GM18508 (cell line): Measurements from ENCODE around the gene UBL4A.

Source experiments
- ATAC-seq: cut with Tn5 transposase; IDR thresholded peaks from one replicate; pipeline ENCODE4 v1.9.1; 2021; ENCODE audit warnings: moderate number of reproducible peaks; ENCODE audit not compliant: insufficient read depth, unreplicated experiment

UBL4A gene

DNA sequence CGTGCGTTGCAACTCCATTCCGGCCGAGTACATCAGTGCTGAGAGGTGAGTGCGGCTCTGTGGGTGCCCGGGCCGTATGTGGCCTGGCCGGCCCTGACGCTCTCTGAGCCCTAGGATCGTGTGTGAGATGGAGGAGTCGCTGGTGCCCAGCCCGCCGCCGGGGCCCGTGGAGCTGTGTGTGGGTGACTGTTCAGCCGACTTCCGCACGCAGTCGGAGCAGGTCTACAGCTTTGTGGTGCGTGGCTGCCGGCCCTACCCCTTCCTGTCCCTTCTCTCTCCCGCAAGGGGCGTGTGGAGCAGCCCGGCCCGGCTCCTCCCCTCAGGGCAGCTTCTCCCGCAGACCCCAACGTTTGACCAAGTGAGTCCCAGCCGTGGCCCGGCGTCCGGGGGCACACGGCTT lies 20.4 kb downstream of the UBL4A start:
- ATAC-seq = no peak

- no peak for ATAC-seq
Measured at GRCh38 chrX:154465601-154466000, 20.8 kb downstream of the UBL4A start.

DNA sequence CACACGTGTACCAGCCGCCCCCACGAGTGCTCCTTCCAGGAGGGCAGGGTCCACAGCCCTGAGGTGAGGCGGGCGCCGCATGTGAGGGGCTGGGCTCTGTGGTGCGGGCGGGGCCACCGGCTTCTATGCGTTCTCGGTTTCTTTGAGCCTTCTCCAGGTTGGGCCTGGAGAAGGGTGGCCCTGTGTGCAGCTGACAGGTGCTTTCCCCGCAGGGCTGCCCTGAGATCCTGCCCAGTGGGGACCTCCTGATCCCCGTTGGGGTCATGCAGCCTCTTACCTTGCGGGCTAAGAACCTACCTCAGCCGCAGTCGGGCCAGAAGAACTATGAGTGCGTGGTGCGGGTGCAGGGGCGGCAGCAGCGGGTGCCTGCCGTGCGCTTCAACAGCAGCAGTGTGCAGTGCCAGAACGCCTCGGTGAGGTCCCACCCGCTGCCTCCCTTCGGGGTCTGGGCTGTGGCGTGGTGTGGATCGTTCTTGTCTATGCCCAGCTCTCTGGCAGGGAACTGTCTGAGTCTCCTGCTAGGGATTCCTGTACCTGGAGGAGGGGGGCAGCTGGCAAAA lies 21.5 kb downstream of the UBL4A start:
- ATAC-seq = no peak

- ATAC-seq = no peak
Measured at GRCh38 chrX:154463611-154464220, 22.7 kb downstream of the UBL4A start.

- no peak for ATAC-seq
Measured at GRCh38 chrX:154462396-154462795, 24.0 kb downstream of the UBL4A start.

DNA sequence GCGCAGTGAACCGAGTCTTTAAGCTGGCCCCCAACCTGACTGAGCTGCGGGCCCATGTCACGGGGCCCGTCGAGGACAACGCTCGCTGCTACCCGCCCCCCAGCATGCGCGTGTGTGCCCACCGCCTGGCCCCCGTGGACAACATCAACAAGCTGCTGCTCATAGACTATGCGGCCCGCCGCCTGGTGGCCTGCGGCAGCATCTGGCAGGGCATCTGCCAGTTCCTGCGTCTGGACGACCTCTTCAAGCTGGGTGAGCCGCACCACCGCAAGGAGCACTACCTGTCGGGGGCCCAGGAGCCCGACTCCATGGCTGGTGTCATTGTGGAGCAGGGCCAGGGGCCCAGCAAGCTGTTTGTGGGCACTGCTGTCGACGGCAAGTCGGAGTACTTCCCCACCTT lies 26.1 kb downstream of the UBL4A start:
- no peak for ATAC-seq

DNA sequence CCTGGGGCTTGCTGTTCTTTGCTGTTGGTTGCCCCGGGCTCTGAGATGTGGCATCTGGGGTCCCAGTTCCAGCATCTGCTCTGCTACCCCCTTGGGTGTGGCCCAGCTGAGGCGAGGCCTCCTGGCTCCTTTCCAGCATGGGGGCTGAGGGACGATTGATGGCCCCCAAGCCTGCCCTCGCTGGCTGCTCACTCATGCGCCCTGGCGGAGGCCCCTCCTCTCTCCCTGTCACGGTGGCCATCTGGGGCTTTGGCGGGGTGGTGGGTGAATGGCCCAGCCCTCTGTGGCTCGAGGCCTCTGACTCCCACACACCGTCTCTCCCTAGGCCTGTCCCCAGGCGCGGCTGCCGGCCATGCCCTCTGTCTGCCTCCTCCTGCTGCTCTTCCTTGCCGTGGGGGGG lies 26.6 kb downstream of the UBL4A start:
- ATAC-seq = no peak

GRCh38 chrX:154458954-154459778 lies 27.2 kb downstream of the UBL4A start:
- no peak for ATAC-seq

DNA sequence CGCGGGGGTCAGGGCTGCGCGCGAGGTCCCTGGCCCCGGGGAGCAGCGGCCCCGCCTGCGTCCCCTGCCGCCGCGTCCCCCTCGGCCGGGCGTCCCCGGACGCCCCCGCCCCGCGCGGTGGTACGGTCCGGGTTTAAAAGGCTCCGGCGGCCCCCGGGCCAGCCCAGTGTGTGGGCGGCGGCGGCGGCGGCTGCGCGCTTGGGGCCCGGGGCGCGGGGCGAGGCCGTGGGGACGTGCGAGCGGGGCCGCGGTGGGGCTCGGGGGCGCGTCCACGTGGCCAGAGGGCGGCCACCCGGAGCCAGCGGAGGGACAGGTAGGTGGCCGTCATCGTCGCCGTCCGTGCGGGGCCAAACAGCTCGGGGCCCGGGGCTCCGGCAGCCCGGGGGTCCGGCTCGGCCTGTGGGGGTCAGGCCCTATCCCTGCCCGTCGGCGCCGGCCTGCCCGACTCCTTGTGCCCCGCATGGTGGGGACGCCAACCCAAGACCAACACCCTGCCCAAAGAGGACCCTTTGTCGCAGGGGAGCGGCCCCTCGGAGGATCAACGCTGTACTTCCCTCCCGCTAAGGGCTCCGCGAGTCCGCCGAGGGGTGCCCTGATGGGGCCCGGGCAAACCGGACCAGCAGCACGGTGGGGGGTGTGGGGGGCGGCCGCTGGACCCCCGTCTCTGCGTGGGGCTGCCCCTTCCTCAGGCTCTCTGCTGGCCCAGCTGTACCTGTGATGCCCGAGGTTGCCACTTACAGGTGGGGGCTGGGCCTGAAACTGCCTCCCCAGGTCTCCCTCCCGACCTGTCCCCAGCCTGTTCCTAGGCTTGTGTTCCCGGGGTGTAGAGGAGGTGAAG lies 28.1 kb downstream of the UBL4A start, which contains the start of gene PLXNA3:
PLXNA3 (plus strand) TSS at position 166 of the 838 bp plus-strand sequence. CDS start 1,903 bp downstream, outside the sequence.
- ATAC-seq = no peak

DNA sequence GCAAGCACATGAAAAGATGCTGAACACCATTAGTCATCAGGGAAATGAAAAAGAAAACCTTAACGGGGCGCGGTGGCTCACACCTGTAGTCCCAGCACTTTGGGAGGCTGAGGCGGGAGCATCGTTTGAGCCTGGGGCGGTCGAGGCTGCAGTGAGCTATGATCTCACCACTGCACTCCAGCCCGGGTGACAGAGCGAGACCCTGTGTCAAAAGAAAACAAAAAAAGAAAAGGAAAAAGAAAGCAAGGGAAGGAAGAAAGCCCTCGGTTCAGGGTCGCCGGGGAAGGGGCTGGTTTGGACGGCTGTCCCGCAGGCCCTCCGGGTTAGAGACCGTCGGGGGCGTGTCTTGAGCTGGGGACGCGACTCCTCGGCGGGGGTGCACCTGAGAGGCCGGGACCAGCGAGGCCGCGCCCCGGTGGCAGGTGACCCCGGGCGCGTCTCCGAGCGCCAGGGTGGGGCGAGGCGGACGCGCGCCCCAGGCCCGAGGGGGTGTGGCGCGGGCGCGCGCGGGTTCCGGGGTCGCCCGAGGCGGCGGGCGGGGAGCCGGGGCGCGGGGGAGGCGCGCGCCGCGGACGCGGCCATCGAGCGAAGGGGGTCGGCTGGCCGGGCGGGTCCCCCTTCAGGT lies 28.8 kb downstream of the UBL4A start:
- no peak for ATAC-seq

- no peak for ATAC-seq
Measured at GRCh38 chrX:154452823-154453222, 33.6 kb downstream of the UBL4A start.

GRCh38 chrX:154450312-154450711 lies 36.1 kb downstream of the UBL4A start:
- no peak for ATAC-seq

- ATAC-seq = no peak
Measured at GRCh38 chrX:154449618-154450017, 36.8 kb downstream of the UBL4A start.

- ATAC-seq = no peak
Measured at GRCh38 chrX:154448484-154448883, 37.9 kb downstream of the UBL4A start.

- ATAC-seq = no peak
Measured at GRCh38 chrX:154446430-154446829, 40.0 kb downstream of the UBL4A start.

DNA sequence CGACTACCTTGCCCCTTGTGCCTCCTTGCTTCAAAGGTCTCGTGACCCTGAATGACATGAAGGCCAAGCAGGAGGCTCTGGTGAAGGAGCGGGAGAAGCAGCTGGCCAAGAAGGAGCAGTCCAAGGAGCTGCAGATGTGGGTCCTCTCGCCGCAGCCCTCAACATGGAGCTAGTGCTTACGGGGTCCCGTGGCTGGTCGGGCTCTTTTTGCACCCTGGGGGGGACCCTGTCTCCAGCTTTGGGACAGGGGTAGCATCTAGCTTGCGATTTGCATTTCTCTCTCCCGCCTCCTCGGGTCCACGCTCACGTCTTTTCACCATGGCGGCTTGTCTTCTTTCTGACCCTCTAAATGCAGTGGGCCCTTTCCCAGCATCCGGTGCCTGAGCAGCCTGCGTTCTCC lies 40.6 kb downstream of the UBL4A start:
- no peak for ATAC-seq

DNA sequence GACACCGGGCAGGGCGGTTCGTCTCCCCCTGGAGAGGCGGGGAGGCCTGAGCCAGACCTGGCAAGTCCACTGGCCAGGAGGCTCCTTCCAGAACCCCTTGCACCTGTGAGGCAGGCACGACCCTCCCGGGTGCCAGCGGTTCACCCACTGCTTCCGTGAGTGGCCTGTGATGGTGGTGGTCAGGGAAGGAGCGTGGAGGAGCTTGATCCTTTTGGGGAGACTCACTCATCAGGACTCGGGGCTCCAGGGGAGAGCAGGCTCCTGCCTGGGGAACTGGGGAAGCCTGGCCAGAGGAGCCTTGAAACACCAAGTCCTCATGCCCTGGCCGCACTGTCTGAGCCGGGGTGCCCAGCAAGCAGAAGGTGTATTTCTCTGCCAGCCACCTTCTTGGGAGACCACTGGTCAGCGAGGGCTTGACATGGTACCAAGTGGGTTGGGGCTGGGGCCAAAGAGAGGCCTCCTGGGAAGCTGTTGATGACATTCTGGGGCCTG lies 41.6 kb downstream of the UBL4A start:
- no peak for ATAC-seq

DNA sequence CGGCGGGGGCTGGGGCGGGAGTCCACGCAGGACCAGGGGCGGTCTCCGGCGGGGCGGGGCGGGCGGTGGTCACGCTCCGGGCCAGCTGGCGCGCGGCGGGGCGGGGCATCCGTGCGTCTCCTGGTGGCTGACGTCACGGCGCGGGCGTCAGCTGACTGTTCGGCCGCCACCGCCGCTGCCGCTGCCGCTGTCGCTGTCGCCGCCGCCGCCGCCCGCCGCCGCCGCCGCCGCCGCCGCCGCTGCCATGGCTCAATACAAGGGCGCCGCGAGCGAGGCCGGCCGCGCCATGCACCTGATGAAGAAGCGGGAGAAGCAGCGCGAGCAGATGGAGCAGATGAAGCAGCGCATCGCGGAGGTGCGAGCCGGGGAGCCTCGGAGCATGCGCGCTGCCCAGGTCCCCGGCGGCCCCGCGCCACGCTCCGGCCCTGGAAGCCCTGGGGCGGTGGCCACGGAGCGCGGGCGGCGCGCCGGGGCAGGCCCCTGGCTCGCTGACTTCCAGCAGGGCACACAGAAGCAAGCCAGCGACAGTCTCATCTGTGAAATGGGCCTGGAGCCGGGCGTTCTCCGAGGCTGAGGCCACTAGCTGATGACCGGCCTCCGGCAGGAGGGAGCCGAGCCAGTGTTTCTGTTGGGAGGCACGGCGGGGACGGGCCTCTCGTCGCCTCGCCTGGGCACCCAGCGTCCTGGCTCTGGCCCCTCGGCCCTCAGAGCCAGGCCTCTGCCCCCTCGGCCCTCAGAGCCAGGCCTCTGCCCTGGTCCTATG lies 42.2 kb downstream of the UBL4A start, which contains the start of gene FAM50A:
FAM50A (plus strand) TSS at position 150 of the 763 bp plus-strand sequence; CDS start at position 245, 95 bp downstream.
- no peak for ATAC-seq

GRCh38 chrX:154443479-154443910 lies 42.9 kb downstream of the UBL4A start:
- ATAC-seq = no peak
